ENCODE results near the gene ZFAND3. TPM values are rescaled to one million over a fixed set of nuclear protein-coding genes. Genes with fewer than 3 reads are reported as not detected.

Gene ZFAND3
- total RNA-seq, 1 experiment from 2014 or later, result 22.2 TPM

- Histone ChIP-seq H3K27ac (ENCODE audit: low read length) (no peak overlapping the region), H3K27me3 (ENCODE audit: low read length) (no peaks in the 10 kb centered on the region), H3K9ac (ENCODE audit: low read length) (no peak overlapping the region), H3F3A (ENCODE audit: low read length, unreplicated experiment) (no peaks in the 10 kb centered on the region), H3K4me2 (ENCODE audit: low read length) (no peak overlapping the region), H4K20me1 (ENCODE audit: low read length) (0 out of 2 replicates have a peak, but pooled peaks cover 8% of the 10 kb centered on the region), H3K79me2 (ENCODE audit: low read length) (peaks cover 20% of the 10 kb centered on the region), H3K36me3 (ENCODE audit: low read depth, low read length) (peaks cover 4% of the 10 kb centered on the region; the same call in 1 of the 2 replicates), H2AFZ (ENCODE audit: low read length) (no peak overlapping the region), H3K4me3 (ENCODE audit: low read length) (no peak overlapping the region), H3K9me3 (ENCODE audit: low read length) (no peaks in the 10 kb centered on the region), H3K4me1 (ENCODE audit: insufficient read depth, low read length) (no peaks in the 10 kb centered on the region; the same call in 1 of the 2 replicates), H3K9me2 (replicated peaks; ENCODE audit: low read length) (no peaks in the 10 kb centered on the region)
- POLR2A ChIA-PET (ENCODE audit: unreplicated experiment), result no interaction called here
- DNase-seq (no peak), ATAC-seq (no peak)
- TF ChIP-seq CTCF (conservative IDR thresholded peaks at IDR 0.05; ENCODE audit: low read depth, low read length) (no peak), EZH2 (IDR thresholded peaks at IDR 0.05; ENCODE audit: low read length, unreplicated experiment) (no peak), EZH2phosphoT487 (IDR thresholded peaks at IDR 0.05; ENCODE audit: borderline replicate concordance, low read length) (no peak)
- intact Hi-C loops (cut with micrococcal nuclease), result no loop called here
- CTCF ChIA-PET, result no interaction called here
- BruUV-seq (replicated peaks), result no TSS peak
These were observed 307.8 kb downstream of the ZFAND3 start for GRCh38 chr6:38127284-38127683.

- DNase-seq (peak; percentile 26), ATAC-seq (peak; percentile 37; the same call in 1 of the 2 replicates)
- Histone ChIP-seq H2AFZ (ENCODE audit: low read length) (no peak overlapping the region), H3K4me2 (ENCODE audit: low read length) (no peak overlapping the region), H3K4me3 (ENCODE audit: low read length) (no peak overlapping the region), H3K9me2 (replicated peaks; ENCODE audit: low read length) (no peaks in the 10 kb centered on the region), H3K9me3 (ENCODE audit: low read length) (no peaks in the 10 kb centered on the region), H3K27me3 (ENCODE audit: low read length) (no peaks in the 10 kb centered on the region), H3K4me1 (ENCODE audit: insufficient read depth, low read length) (peaks cover 11% of the 10 kb centered on the region), H3K27ac (ENCODE audit: low read length) (no peak overlapping the region), H3K36me3 (ENCODE audit: low read depth, low read length) (no peaks in the 10 kb centered on the region), H3K79me2 (ENCODE audit: low read length) (peaks cover 29% of the 10 kb centered on the region), H4K20me1 (ENCODE audit: low read length) (peaks cover 5% of the 10 kb centered on the region; the same call in 1 of the 2 replicates), H3K9ac (ENCODE audit: low read length) (no peak overlapping the region), H3F3A (ENCODE audit: low read length, unreplicated experiment) (no peaks in the 10 kb centered on the region)
- ChIA-PET CTCF (no interaction called here), POLR2A (ENCODE audit: unreplicated experiment) (interaction anchor here (0.7 kb wide), 1 partner anchor 277 kb away, joined by 4 read pairs; no protein-coding TSS in a partner anchor)
- no TSS peak for BruUV-seq (replicated peaks)
- TF ChIP-seq EZH2phosphoT487 (IDR thresholded peaks at IDR 0.05; ENCODE audit: borderline replicate concordance, low read length) (no peak), CTCF (conservative IDR thresholded peaks at IDR 0.05; ENCODE audit: low read depth, low read length) (no peak), EZH2 (IDR thresholded peaks at IDR 0.05; ENCODE audit: low read length, unreplicated experiment) (no peak)
- intact Hi-C loops (cut with micrococcal nuclease), result no loop called here
These were observed 312.0 kb downstream of the ZFAND3 start for GRCh38 chr6:38131527-38131965.

- H3K4me1 ChIP-seq (ENCODE audit: insufficient read depth, low read length), result peaks cover 11% of the 10 kb centered on the region
- TF ChIP-seq EZH2phosphoT487 (IDR thresholded peaks at IDR 0.05; ENCODE audit: borderline replicate concordance, low read length), result no peak
- TF ChIP-seq CTCF (conservative IDR thresholded peaks at IDR 0.05; ENCODE audit: low read depth, low read length), result no peak
- TF ChIP-seq EZH2 (IDR thresholded peaks at IDR 0.05; ENCODE audit: low read length, unreplicated experiment), result no peak
- H3F3A ChIP-seq (ENCODE audit: low read length, unreplicated experiment), result no peaks in the 10 kb centered on the region
- H4K20me1 ChIP-seq (ENCODE audit: low read length), result peaks cover 5% of the 10 kb centered on the region; the same call in 1 of the 2 replicates
- ATAC-seq (no peak), DNase-seq (peak; percentile 81)
- BruUV-seq (replicated peaks), result no TSS peak
- ChIA-PET POLR2A (ENCODE audit: unreplicated experiment) (no interaction called here), CTCF (no interaction called here)
- peaks cover 29% of the 10 kb centered on the region for H3K79me2 ChIP-seq (ENCODE audit: low read length)
- H3K27ac ChIP-seq (ENCODE audit: low read length), result peak overlapping the region; percentile 12; the same call in 1 of the 2 replicates
- intact Hi-C loops (cut with micrococcal nuclease), result no loop called here
- H3K9me3 ChIP-seq (ENCODE audit: low read length), result no peaks in the 10 kb centered on the region
- H3K4me2 ChIP-seq (ENCODE audit: low read length), result peak overlapping the region; percentile 20; the same call in 1 of the 2 replicates
- no peak overlapping the region for H2AFZ ChIP-seq (ENCODE audit: low read length)
- no peak overlapping the region for H3K9ac ChIP-seq (ENCODE audit: low read length)
- no peaks in the 10 kb centered on the region for H3K27me3 ChIP-seq (ENCODE audit: low read length)
- H3K36me3 ChIP-seq (ENCODE audit: low read depth, low read length), result no peaks in the 10 kb centered on the region
- no peak overlapping the region for H3K4me3 ChIP-seq (ENCODE audit: low read length)
- no peaks in the 10 kb centered on the region for H3K9me2 ChIP-seq (replicated peaks; ENCODE audit: low read length)
These were observed 314.6 kb downstream of the ZFAND3 start for GRCh38 chr6:38133932-38134703.

Data from PC-3 (cell line).